ENCODE results near the gene GGN.
"Not testable (repeated sequence)": the region's sequence is repeated elsewhere in the genome, so short reads cannot be mapped to it uniquely, and the experiment has no call there.

GGN gene

DNA sequence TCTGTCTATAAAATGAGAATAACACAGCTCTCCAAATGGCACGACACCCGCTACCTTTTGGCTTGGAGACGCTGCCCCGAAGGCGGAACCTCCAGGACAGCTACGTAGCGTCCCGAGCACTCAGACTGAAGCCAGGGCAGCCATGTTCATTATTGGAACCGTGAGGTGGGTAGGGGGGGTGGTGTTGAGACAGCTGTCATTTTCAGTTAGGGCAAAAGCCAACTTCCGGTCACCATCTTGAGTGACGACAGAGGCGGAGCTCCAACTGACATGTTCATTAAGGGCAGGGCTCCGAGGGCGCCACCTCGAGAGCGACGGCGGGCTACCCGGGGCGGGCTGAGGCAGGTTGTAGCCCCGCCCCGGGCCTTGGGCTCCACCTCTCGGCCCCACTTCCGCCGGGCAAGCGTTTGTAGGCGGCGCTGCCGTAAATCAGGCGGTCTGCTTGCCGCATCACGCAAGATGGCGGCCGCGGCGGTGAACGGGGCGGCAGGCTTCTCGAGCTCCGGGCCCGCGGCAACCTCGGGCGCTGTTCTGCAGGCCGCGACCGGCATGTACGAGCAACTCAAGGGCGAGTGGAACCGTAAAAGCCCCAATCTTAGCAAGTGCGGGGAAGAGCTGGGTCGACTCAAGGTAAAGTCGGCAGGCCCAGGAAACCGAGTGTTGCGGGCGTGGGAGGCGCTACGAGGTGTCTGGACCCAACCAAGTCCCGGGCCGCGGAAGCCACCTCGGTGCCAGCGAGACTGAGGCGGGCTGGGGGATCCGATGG is 13.3 kb downstream of the GGN start, which contains the start of gene PSMD8:
PSMD8 (plus strand) TSS at position 240 of the 766 bp plus-strand sequence; CDS start at position 271, 31 bp downstream.
- Histone ChIP-seq H3K27ac (ENCODE audit: low read depth, low read length) (peak within 1 kb of the TSS; percentile 87), H3K9me3 (ENCODE audit: low read length) (no peaks in the 10 kb centered on the region), H3K4me1 (ENCODE audit: insufficient read depth, low read length) (peaks cover 19% of the 10 kb centered on the region), H3K4me3 (ENCODE audit: low read depth in 1 of 2, low read length in 2 of 2) (peak within 1 kb of the TSS; percentile 90 to 96), H3K36me3 (ENCODE audit: insufficient read depth, low read length) (peaks cover 23% of the 10 kb centered on the region), H3K27me3 (ENCODE audit: control insufficient read depth in 1 of 2, insufficient read depth in 2 of 2, low read length in 2 of 2) (no peaks in the 10 kb centered on the region), H3K9ac (ENCODE audit: low read length) (peak within 1 kb of the TSS; percentile 96)

- H3K27me3 ChIP-seq (ENCODE audit: control insufficient read depth in 1 of 2, insufficient read depth in 2 of 2, low read length in 2 of 2) = no peaks in the 10 kb centered on the region
- H3K4me3 ChIP-seq (ENCODE audit: low read depth in 1 of 2, low read length in 2 of 2) = peak overlapping the region; percentile 4 to 96
- peak overlapping the region; percentile 25 for H3K27ac ChIP-seq (ENCODE audit: low read depth, low read length)
- no peaks in the 10 kb centered on the region for H3K9me3 ChIP-seq (ENCODE audit: low read length)
- peak overlapping the region; percentile 56 for H3K9ac ChIP-seq (ENCODE audit: low read length)
- peaks cover 17% of the 10 kb centered on the region for H3K36me3 ChIP-seq (ENCODE audit: insufficient read depth, low read length)
- peaks cover 19% of the 10 kb centered on the region for H3K4me1 ChIP-seq (ENCODE audit: insufficient read depth, low read length)
Observed at GRCh38 chr19:38373907-38374331, 13.9 kb downstream of the GGN start.

DNA sequence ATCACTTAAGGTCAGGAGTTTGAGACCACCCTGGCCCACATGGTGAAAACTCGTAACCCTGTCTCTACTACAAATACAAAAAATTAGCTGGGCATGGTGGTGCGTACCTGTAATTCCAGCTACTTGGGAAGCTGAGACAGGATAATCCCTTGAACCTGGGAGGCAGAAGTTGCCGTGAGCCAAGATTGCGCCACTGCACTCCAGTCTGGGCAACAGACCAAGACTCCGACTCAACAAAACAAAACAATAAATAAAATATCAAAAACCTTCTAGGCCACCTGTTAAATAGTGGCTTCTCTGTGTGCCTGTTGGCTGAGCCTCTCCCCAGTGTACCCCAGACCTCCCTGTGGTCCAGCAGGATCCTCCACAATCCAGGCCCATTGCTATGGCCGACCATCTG is 16.8 kb downstream of the GGN start:
- peaks cover 1% of the 10 kb centered on the region for H3K36me3 ChIP-seq (ENCODE audit: insufficient read depth, low read length)
- peaks cover 9% of the 10 kb centered on the region for H3K4me1 ChIP-seq (ENCODE audit: insufficient read depth, low read length)
- no peak overlapping the region for H3K4me3 ChIP-seq (ENCODE audit: low read depth in 1 of 2, low read length in 2 of 2)
- H3K27me3 ChIP-seq (ENCODE audit: control insufficient read depth in 1 of 2, insufficient read depth in 2 of 2, low read length in 2 of 2) = no peaks in the 10 kb centered on the region
- no peaks in the 10 kb centered on the region for H3K9me3 ChIP-seq (ENCODE audit: low read length)
- H3K27ac ChIP-seq (ENCODE audit: low read depth, low read length) = no peak overlapping the region
- no peak overlapping the region for H3K9ac ChIP-seq (ENCODE audit: low read length)

DNA sequence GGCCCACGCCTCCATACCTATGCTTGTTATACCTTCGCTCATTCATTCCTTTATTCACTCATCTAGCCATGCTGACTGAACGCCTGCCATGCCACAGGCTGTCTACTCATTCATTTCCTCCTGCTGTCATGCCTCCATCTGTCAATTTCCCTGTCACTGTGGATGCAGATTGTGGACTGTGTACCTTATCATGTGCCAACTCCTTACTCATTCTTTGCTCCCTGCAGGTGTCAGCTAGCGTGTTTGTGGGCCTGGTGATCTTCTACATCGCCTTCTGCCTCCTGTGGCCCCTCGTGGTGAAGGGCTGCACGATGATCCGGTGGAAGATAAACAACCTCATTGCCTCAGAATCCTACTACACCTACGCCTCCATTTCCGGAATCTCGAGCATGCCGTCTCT is 17.5 kb downstream of the GGN start:
- Histone ChIP-seq H3K27ac (ENCODE audit: low read depth, low read length) (no peak overlapping the region), H3K27me3 (ENCODE audit: control insufficient read depth in 1 of 2, insufficient read depth in 2 of 2, low read length in 2 of 2) (peaks cover 0 to 4% of the 10 kb centered on the region in 2 donors), H3K4me1 (ENCODE audit: insufficient read depth, low read length) (peaks cover under 1% of the 10 kb centered on the region), H3K36me3 (ENCODE audit: insufficient read depth, low read length) (no peaks in the 10 kb centered on the region), H3K4me3 (ENCODE audit: low read depth in 1 of 2, low read length in 2 of 2) (no peak overlapping the region), H3K9ac (ENCODE audit: low read length) (no peak overlapping the region), H3K9me3 (ENCODE audit: low read length) (no peaks in the 10 kb centered on the region)

DNA sequence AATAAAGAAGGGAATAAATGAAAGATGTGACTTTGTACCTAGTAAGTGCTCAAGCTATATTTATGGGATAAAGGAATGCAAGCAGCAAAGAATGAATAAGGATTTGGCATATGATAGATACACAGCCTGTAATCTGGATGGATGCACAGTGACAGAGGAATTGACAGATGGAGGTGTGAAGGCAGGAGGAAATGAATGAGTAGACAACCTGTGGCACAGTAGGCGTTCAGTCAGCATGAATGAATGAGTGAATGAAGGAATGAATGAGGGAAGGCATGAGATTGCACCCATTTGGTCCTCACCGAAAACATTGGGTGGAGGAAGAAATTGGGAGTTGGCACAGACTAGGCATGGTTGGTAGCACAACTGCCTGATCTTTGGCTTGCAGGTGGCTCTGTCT is 18.2 kb downstream of the GGN start:
- Histone ChIP-seq H3K27me3 (ENCODE audit: control insufficient read depth in 1 of 2, insufficient read depth in 2 of 2, low read length in 2 of 2) (peaks cover 0 to 6% of the 10 kb centered on the region in 2 donors), H3K27ac (ENCODE audit: low read depth, low read length) (no peak overlapping the region), H3K9me3 (ENCODE audit: low read length) (no peaks in the 10 kb centered on the region), H3K4me3 (ENCODE audit: low read depth in 1 of 2, low read length in 2 of 2) (no peak overlapping the region), H3K9ac (ENCODE audit: low read length) (no peak overlapping the region), H3K36me3 (ENCODE audit: insufficient read depth, low read length) (no peaks in the 10 kb centered on the region), H3K4me1 (ENCODE audit: insufficient read depth, low read length) (no peaks in the 10 kb centered on the region)

GRCh38 chr19:38367041-38367440 is 20.8 kb downstream of the GGN start:
- H3K4me1 ChIP-seq (ENCODE audit: insufficient read depth, low read length) = peaks cover 6% of the 10 kb centered on the region
- H3K27me3 ChIP-seq (ENCODE audit: control insufficient read depth in 1 of 2, insufficient read depth in 2 of 2, low read length in 2 of 2) = peaks cover 0 to 15% of the 10 kb centered on the region in 2 donors
- H3K4me3 ChIP-seq (ENCODE audit: low read depth in 1 of 2, low read length in 2 of 2) = no peak overlapping the region
- H3K9me3 ChIP-seq (ENCODE audit: low read length) = no peaks in the 10 kb centered on the region
- H3K9ac ChIP-seq (ENCODE audit: low read length) = no peak overlapping the region
- no peak overlapping the region for H3K27ac ChIP-seq (ENCODE audit: low read depth, low read length)
- no peaks in the 10 kb centered on the region for H3K36me3 ChIP-seq (ENCODE audit: insufficient read depth, low read length)

DNA sequence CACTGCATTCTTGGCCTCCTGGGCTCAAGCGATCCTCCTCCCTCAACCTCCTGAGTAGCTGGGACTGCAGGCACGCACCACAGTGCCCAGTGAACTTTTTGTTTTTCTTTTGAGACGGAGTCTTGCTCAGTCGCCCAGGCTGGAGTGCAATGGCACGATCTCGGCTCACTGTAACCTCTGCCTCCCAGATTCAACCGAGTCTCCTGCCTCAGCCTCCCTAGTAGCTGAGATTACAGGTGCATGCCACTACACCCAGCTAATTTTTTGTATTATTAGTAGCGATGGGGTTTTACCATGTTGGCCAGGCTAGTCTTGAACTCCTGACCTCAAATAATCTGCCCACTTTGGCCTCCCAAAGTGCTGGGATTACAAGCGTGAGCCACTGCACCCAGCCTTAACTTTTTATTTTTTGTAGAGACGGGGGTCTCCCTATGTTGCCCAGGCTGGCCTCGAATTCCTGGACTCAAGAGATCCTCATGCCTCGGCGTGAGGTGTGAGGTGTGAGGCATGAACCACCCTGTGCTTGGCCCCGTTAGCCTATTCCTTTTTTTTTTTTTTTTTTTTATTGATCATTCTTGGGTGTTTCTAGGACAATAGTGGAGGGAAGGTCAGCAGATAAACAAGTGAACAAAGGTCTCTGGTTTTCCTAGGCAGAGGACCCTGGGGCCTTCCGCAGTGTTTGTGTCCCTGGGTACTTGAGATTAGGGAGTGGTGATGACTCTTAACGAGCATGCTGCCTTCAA is 24.7 kb downstream of the GGN start:
- H3K4me1 ChIP-seq (ENCODE audit: insufficient read depth, low read length) = peaks cover 12% of the 10 kb centered on the region
- not testable (repeated sequence) for H3K9me3 ChIP-seq (ENCODE audit: low read length); H3K36me3 ChIP-seq (ENCODE audit: insufficient read depth, low read length); H3K4me3 ChIP-seq (ENCODE audit: low read depth in 1 of 2, low read length in 2 of 2); H3K9ac ChIP-seq (ENCODE audit: low read length); H3K27ac ChIP-seq (ENCODE audit: low read depth, low read length)
- peaks cover 15 to 44% of the 10 kb centered on the region in 2 donors for H3K27me3 ChIP-seq (ENCODE audit: control insufficient read depth in 1 of 2, insufficient read depth in 2 of 2, low read length in 2 of 2)

DNA sequence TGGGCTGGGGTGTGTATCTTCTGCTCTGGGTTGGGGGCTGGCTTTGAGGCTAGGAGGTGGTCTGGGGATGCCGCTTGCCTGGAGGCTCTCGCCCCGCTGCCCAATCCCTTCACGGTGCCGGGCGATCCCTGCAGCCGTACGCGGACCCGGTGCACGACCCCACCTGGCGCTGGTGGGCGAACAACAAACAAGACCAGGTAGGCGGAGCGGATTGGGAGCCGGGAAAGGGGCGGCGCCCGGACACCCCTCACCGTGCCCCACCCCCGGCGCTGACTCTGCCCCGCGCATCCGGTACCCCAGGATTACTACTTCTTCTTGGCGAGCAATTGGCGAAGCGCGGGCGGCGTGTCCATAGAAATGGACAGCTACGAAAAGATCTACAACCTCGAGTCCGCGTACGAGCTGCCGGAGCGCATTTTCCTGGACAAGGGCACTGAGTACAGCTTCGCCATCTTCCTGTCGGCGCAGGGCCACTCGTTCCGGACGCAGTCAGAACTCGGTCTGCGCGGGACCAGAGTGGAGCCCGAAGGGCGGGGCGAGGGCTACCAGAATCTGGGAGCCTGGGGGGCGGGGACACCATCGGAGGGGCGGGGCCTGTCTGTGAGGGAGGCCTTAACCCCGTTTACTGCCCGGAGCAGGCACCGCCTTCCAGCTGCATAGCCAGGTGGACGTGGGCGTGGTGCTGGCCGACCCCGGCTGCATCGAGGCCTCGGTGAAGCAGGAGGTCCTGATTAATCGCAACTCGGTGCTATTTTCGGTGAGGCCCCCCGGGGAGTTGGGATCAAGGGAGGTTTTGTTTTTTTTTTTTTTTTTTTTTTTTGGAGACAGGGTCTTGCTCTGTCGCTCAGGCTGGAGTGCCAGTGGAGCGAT is 25.5 kb downstream of the GGN start:
- H3K36me3 ChIP-seq (ENCODE audit: insufficient read depth, low read length) = no peaks in the 10 kb centered on the region
- no peak overlapping the region for H3K27ac ChIP-seq (ENCODE audit: low read depth, low read length)
- no peaks in the 10 kb centered on the region for H3K9me3 ChIP-seq (ENCODE audit: low read length)
- H3K27me3 ChIP-seq (ENCODE audit: control insufficient read depth in 1 of 2, insufficient read depth in 2 of 2, low read length in 2 of 2) = peaks cover 15 to 49% of the 10 kb centered on the region in 2 donors
- no peak overlapping the region for H3K9ac ChIP-seq (ENCODE audit: low read length)
- peak overlapping the region in 1 of 2 donors; percentile 42 for H3K4me3 ChIP-seq (ENCODE audit: low read depth in 1 of 2, low read length in 2 of 2)
- H3K4me1 ChIP-seq (ENCODE audit: insufficient read depth, low read length) = peaks cover 12% of the 10 kb centered on the region

DNA sequence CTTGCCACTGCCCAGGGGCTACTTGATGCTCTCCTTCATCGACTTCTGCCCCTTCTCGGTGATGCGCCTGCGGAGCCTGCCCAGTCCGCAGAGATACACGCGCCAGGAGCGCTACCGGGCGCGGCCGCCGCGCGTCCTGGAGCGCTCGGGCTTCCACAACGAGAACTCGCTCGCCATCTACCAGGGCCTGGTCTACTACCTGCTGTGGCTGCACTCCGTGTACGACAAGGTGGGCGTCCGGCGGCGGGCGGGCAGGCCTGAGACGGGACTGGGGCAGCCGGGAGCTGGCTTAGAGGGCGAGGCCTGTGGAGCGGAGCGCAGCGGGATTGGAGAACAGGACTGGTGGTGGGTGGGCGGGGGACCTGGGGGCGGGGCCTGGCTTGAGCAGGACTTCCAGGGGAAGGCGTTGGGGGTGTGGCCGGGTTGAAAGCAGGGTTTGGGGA is 26.2 kb downstream of the GGN start:
- Histone ChIP-seq H3K4me1 (ENCODE audit: insufficient read depth, low read length) (peaks cover 12% of the 10 kb centered on the region), H3K27ac (ENCODE audit: low read depth, low read length) (no peak overlapping the region), H3K27me3 (ENCODE audit: control insufficient read depth in 1 of 2, insufficient read depth in 2 of 2, low read length in 2 of 2) (peaks cover 15 to 54% of the 10 kb centered on the region in 2 donors), H3K4me3 (ENCODE audit: low read depth in 1 of 2, low read length in 2 of 2) (peak overlapping the region; percentile 41 to 42), H3K36me3 (ENCODE audit: insufficient read depth, low read length) (no peaks in the 10 kb centered on the region), H3K9ac (ENCODE audit: low read length) (no peak overlapping the region), H3K9me3 (ENCODE audit: low read length) (no peaks in the 10 kb centered on the region)

DNA sequence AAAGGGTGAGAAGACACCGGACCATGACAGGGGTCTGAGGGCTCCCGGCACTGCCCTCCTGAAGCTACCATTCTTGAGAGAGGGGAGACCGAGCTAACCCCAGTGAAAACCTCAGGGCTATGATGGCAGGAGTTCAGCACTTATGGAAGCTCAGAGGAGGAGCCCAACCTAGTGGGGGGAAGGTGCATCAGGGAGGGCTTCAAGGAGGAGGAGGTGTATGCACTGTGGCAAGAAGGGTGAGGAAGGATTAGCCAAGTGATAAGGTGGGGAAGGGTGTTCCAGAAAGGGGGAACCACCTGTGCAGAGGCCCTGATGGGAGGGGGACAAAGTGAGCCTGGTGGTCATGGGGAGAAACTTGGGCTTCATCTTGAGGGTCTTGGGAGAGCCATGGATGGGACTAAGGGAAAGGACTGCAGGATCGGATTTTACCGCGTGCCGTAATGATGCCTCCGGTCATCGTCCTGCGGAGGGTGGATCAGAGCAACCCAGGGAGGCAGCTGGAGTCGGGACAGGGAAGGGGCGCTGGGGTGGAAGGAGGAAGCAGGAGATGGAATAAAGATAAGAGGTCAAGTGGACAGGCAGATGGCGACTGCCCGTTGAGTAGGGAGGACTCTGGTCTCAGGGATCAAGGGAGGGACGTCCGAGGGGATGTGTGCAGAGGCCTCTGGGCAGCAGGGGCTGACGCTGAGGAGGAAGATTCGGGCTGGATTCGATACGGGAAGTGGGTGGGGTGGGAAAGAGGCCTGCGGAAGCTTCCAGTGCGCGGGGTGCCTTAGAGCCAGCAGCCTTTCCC is 26.8 kb downstream of the GGN start:
- Histone ChIP-seq H3K4me3 (ENCODE audit: low read depth in 1 of 2, low read length in 2 of 2) (peak overlapping the region; percentile 41 to 42), H3K4me1 (ENCODE audit: insufficient read depth, low read length) (peaks cover 12% of the 10 kb centered on the region), H3K9me3 (ENCODE audit: low read length) (no peaks in the 10 kb centered on the region), H3K27ac (ENCODE audit: low read depth, low read length) (no peak overlapping the region), H3K36me3 (ENCODE audit: insufficient read depth, low read length) (no peaks in the 10 kb centered on the region), H3K27me3 (ENCODE audit: control insufficient read depth in 1 of 2, insufficient read depth in 2 of 2, low read length in 2 of 2) (peaks cover 15 to 60% of the 10 kb centered on the region in 2 donors), H3K9ac (ENCODE audit: low read length) (no peak overlapping the region)

All from muscle layer of colon (tissue), 2 donors.